Measurements from ENCODE around the gene ADPGK. TPM values are rescaled to one million over a fixed set of nuclear protein-coding genes. Genes with fewer than 3 reads are reported as not detected.

ADPGK gene
- 10 to 100 TPM; 39.8 to 81.3 (median 52.7) TPM for total RNA-seq

DNA sequence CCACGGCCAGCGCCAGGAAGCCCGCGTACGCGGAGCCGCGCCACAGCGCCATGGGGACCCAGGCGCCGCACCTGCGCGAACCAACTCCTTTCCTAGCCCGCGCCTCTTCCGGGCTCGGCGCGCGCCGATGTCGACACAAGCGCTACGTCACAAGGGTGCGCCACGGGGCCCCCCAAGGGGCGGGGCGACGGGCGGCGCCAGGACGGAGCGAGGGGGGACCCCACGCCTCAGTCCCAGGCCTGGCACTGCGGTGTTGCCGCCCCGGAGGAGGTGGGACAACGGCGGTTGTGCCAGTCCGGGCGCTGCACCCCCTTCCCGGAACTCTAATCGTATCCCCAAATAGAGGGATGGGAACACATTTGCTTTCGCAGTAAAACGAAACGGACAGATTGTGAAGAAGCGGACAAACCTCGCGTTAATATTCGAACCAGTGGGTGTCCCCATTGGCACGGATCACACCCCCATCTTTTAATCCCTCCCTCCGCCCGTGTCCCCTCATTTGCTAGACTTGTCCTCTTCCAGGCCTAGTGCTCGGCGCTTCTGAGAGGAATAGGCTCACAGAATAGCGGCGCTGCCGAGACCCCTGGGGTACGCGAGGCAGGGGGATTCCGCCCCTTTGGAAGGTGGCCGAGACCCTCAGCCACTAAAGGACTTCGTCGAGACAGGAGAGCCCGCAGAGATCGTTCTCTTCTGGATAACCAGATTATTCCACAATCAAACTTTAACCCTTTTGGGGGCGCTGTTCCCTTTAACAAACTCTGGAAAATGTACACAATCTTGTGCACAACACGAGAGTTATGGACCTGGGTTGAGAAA is at the start of gene ADPGK:
ADPGK (minus strand) TSS at position 119 of the 816 bp plus-strand sequence; CDS start at position 52, 67 bp downstream.
- Histone ChIP-seq H3K36me3 (peaks cover 3% of the 10 kb centered on the region), H3K4me3 (peak within 1 kb of the TSS; percentile 84), H3K4me1 (peaks cover 34% of the 10 kb centered on the region), H3K27me3 (no peaks in the 10 kb centered on the region), H3K9me3 (no peaks in the 10 kb centered on the region), H3K27ac (peak within 1 kb of the TSS; percentile 88)
- DNase-seq (ENCODE audit: low spot score in 2 of 2), result peak; percentile 94
- 0% methylated on average over 26 of the region's 68 CpGs for WGBS
- TF ChIP-seq, protein P1, sequence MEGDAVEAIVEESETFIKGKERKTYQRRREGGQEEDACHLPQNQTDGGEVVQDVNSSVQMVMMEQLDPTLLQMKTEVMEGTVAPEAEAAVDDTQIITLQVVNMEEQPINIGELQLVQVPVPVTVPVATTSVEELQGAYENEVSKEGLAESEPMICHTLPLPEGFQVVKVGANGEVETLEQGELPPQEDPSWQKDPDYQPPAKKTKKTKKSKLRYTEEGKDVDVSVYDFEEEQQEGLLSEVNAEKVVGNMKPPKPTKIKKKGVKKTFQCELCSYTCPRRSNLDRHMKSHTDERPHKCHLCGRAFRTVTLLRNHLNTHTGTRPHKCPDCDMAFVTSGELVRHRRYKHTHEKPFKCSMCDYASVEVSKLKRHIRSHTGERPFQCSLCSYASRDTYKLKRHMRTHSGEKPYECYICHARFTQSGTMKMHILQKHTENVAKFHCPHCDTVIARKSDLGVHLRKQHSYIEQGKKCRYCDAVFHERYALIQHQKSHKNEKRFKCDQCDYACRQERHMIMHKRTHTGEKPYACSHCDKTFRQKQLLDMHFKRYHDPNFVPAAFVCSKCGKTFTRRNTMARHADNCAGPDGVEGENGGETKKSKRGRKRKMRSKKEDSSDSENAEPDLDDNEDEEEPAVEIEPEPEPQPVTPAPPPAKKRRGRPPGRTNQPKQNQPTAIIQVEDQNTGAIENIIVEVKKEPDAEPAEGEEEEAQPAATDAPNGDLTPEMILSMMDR (IDR thresholded peaks at IDR 0.05), result peak; percentile 31 to 50
- peak; percentile 81 to 89 for TF ChIP-seq POLR2A (IDR thresholded peaks at IDR 0.05)
- no peak for TF ChIP-seq EP300 (IDR thresholded peaks at IDR 0.05)
- TF ChIP-seq POLR2AphosphoS5 (IDR thresholded peaks at IDR 0.05), result peak; percentile 39 to 99 (median 99)

DNA sequence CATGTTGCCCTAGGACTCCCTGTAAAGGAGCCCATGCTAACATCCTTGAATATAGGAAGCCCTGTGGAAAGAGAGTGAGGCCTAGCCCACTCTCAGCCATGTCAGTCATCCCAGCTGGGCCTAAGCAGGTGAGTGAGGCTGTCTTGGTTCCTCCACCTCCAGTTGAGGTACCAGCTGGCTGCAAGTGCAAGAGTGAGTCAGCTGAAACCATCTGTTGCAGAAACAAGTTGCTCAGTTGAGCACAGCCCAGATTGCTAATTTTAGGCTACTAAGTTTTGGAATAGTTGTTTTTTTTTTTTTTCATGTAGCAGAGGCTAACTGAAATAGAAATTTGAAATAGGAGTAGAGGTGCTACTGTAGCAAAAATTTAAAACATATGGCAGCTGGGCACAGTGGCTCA is 43.7 kb upstream of the ADPGK start:
- Histone ChIP-seq H3K9me3 (no peaks in the 10 kb centered on the region), H3K27me3 (no peaks in the 10 kb centered on the region), H3K36me3 (no peaks in the 10 kb centered on the region), H3K4me3 (no peak overlapping the region), H3K27ac (no peak overlapping the region), H3K4me1 (no peaks in the 10 kb centered on the region)
- peak in 1 of 2 donors; percentile 18 for DNase-seq (ENCODE audit: low spot score in 2 of 2)
- no peak for TF ChIP-seq EP300 (IDR thresholded peaks at IDR 0.05)
- TF ChIP-seq, protein P1 (IDR thresholded peaks at IDR 0.05), result no peak
- no peak for TF ChIP-seq POLR2A (IDR thresholded peaks at IDR 0.05)
- no peak for TF ChIP-seq POLR2AphosphoS5 (IDR thresholded peaks at IDR 0.05)

DNA sequence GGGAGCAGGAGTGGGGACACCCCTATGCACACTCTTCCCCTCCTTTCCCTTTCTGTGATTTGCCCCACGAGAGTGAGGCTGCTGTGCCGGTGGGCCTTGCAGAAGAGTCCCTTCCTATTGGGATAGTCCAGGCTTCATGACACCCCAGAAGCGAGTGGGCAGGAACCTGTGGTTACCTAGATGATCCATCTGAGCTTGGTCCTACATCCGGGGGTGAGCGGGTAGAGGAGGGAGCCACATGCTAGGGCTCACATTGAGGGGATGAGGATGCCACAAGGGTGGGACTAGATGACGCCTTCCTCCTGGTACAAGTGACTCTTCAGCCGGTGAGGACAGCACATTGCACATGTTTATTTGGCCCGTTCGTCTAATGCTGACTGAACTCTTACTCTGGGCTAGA is 43.1 kb upstream of the ADPGK start:
- H3K4me3 ChIP-seq, result no peak overlapping the region
- peak in 1 of 2 donors; percentile 54 for DNase-seq (ENCODE audit: low spot score in 2 of 2)
- H3K27me3 ChIP-seq, result no peaks in the 10 kb centered on the region
- 93% methylated on average over 9 of the region's 9 CpGs for WGBS
- H3K36me3 ChIP-seq, result no peaks in the 10 kb centered on the region
- no peaks in the 10 kb centered on the region for H3K4me1 ChIP-seq
- H3K27ac ChIP-seq, result no peak overlapping the region
- H3K9me3 ChIP-seq, result no peaks in the 10 kb centered on the region
- no peak for TF ChIP-seq POLR2AphosphoS5 (IDR thresholded peaks at IDR 0.05)
- TF ChIP-seq EP300 (IDR thresholded peaks at IDR 0.05), result no peak
- TF ChIP-seq, protein P1 (IDR thresholded peaks at IDR 0.05), result no peak
- TF ChIP-seq POLR2A (IDR thresholded peaks at IDR 0.05), result no peak

DNA sequence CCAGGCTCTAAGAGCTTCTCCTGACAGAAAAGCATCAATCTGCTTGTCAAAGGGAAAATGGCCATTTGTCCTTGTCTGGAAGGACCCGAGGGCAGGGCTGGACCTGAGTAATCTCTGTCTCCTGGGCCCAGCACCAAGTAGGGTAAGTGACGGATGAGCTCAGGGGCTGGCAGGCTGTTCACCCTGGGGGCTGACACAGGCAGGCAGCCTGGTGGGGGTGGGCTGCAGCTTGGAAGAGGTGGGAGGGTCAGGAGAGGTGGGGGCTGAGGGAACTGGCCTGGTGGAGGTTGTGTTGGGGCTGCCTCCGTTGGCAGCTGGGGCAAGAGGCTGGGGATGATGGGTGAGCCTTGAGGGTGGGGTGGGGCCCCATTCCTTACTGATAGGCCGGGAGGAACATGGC is 42.3 kb upstream of the ADPGK start:
- 53% methylated on average over 4 of the region's 4 CpGs for WGBS
- Histone ChIP-seq H3K4me3 (no peak overlapping the region), H3K36me3 (no peaks in the 10 kb centered on the region), H3K4me1 (no peaks in the 10 kb centered on the region), H3K27me3 (no peaks in the 10 kb centered on the region), H3K9me3 (no peaks in the 10 kb centered on the region), H3K27ac (no peak overlapping the region)
- peak in 1 of 2 donors; percentile 59 for DNase-seq (ENCODE audit: low spot score in 2 of 2)
- TF ChIP-seq POLR2A (IDR thresholded peaks at IDR 0.05), result no peak
- no peak for TF ChIP-seq POLR2AphosphoS5 (IDR thresholded peaks at IDR 0.05)
- TF ChIP-seq, protein P1 (IDR thresholded peaks at IDR 0.05), result no peak
- TF ChIP-seq EP300 (IDR thresholded peaks at IDR 0.05), result no peak

DNA sequence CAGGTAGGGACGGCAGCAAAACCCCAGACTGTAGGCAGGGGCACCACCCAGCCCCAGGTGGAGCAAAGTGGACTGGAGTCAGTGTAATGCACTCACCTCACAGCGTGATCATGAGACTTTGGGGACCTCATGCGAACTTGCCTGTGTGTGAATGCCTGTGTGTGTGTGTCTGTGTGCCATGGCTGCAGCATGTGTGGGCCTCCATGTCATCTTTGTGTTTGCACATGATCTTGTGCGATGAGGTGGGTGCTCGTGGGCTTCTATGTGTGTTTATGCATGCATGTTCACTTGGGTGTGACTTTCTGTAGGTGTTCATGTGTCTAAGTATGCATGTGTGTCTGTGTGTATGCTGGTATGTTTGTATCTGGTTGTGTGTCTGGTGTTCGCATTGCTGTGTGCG is 41.2 kb upstream of the ADPGK start:
- no peaks in the 10 kb centered on the region for H3K27me3 ChIP-seq
- H3K4me1 ChIP-seq, result no peaks in the 10 kb centered on the region
- no peak for TF ChIP-seq POLR2AphosphoS5 (IDR thresholded peaks at IDR 0.05)
- TF ChIP-seq EP300 (IDR thresholded peaks at IDR 0.05), result no peak
- no peak for TF ChIP-seq POLR2A (IDR thresholded peaks at IDR 0.05)
- TF ChIP-seq, protein P1 (IDR thresholded peaks at IDR 0.05), result no peak
- no peaks in the 10 kb centered on the region for H3K36me3 ChIP-seq
- no peak overlapping the region for H3K4me3 ChIP-seq
- DNase-seq (ENCODE audit: low spot score in 2 of 2), result peak in 1 of 2 donors; percentile 55
- no peak overlapping the region for H3K27ac ChIP-seq
- 94% methylated on average over 3 of the region's 7 CpGs for WGBS
- H3K9me3 ChIP-seq, result no peaks in the 10 kb centered on the region
